ENCODE measurements around the gene CAMK1D. TPM values are rescaled to one million over a fixed set of nuclear protein-coding genes. Genes with fewer than 3 reads are reported as not detected.

CAMK1D gene
- total RNA-seq, 3 donors from 2014 or later = 4.4 to 17.3 (median 5.2) TPM

- no peak for DNase-seq (ENCODE audit: low spot score in 2 of 2)
- Histone ChIP-seq H3K4me1 (no peaks in the 10 kb centered on the region), H3K27me3 (no peaks in the 10 kb centered on the region), H3K9me3 (no peaks in the 10 kb centered on the region), H3K36me3 (no peaks in the 10 kb centered on the region), H3K27ac (no peak overlapping the region), H3K4me3 (no peak overlapping the region)
- intact Hi-C loops (cut with DNase I; ENCODE audit: low total_unique reads) = no loop called here
- no peak for TF ChIP-seq POLR2A (IDR thresholded peaks at IDR 0.05)
- TF ChIP-seq, protein P1, sequence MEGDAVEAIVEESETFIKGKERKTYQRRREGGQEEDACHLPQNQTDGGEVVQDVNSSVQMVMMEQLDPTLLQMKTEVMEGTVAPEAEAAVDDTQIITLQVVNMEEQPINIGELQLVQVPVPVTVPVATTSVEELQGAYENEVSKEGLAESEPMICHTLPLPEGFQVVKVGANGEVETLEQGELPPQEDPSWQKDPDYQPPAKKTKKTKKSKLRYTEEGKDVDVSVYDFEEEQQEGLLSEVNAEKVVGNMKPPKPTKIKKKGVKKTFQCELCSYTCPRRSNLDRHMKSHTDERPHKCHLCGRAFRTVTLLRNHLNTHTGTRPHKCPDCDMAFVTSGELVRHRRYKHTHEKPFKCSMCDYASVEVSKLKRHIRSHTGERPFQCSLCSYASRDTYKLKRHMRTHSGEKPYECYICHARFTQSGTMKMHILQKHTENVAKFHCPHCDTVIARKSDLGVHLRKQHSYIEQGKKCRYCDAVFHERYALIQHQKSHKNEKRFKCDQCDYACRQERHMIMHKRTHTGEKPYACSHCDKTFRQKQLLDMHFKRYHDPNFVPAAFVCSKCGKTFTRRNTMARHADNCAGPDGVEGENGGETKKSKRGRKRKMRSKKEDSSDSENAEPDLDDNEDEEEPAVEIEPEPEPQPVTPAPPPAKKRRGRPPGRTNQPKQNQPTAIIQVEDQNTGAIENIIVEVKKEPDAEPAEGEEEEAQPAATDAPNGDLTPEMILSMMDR (IDR thresholded peaks at IDR 0.05) = no peak
- TF ChIP-seq POLR2AphosphoS5 (IDR thresholded peaks at IDR 0.05) = no peak
Measured at GRCh38 chr10:12376211-12376610, 26.9 kb downstream of the CAMK1D start.

DNA sequence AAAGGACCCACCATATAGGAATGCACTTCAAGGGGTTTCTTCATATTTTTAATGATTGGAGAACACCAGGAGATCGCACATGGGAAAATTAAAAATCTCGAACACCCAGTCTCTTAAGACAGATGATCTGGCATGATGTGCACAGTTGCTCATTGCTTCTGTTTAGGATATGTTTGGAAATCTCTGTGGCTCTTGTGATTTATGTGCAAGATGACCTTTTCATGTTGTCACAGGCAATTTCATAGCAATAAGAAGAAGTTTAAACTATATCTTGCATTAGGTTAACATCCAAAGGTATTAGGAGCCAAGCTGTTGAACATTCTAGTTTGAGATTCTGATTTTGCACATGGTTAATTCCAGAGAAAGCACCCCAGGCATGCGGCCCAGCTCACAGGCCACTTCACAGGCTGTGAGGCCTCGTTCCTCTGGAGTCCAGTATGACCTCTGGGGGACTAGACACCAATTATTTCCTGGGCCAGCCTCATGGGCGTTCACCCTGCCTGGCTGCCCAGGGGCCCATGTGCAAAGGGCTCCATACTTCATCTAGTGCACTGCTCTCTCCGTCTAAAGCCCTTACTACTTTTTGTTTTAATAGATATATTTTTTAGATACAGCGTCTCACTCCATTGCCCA, 28.4 kb downstream of the CAMK1D start:
- H3K27me3 ChIP-seq = no peaks in the 10 kb centered on the region
- DNase-seq (ENCODE audit: low spot score in 2 of 2) = no peak
- no peak overlapping the region for H3K4me3 ChIP-seq
- no peaks in the 10 kb centered on the region for H3K9me3 ChIP-seq
- TF ChIP-seq, protein P1 (IDR thresholded peaks at IDR 0.05) = no peak
- TF ChIP-seq POLR2A (IDR thresholded peaks at IDR 0.05) = no peak
- H3K27ac ChIP-seq = no peak overlapping the region
- H3K4me1 ChIP-seq = no peaks in the 10 kb centered on the region
- intact Hi-C loops (cut with DNase I; ENCODE audit: low total_unique reads) = no loop called here
- no peaks in the 10 kb centered on the region for H3K36me3 ChIP-seq

DNA sequence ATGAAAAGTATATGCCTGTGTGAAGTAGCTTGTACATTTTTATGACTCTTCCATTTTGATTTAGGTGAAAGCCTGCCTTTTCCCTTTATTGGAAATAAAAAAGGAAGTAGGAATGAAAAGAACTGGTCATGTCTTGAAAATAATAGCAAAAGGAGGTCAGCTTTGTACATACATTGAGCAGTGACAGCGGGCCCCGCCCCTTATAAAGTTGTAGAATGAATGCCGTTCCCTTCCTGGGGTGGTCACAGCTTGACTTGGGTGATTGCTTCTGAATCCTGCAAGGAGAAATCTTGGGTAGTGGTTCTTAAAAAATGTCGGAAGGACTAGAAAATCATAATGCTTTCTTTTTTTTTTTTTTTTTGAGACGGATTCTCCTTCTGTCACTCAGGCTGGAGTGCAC, 31.7 kb downstream of the CAMK1D start:
- no peaks in the 10 kb centered on the region for H3K36me3 ChIP-seq
- H3K27ac ChIP-seq = no peak overlapping the region
- no peaks in the 10 kb centered on the region for H3K4me1 ChIP-seq
- intact Hi-C loops (cut with DNase I; ENCODE audit: low total_unique reads) = no loop called here
- no peak for DNase-seq (ENCODE audit: low spot score in 2 of 2)
- peaks cover 0 to 5% of the 10 kb centered on the region in 2 donors for H3K9me3 ChIP-seq
- H3K4me3 ChIP-seq = no peak overlapping the region
- H3K27me3 ChIP-seq = no peaks in the 10 kb centered on the region
- TF ChIP-seq, protein P1 (IDR thresholded peaks at IDR 0.05) = no peak
- TF ChIP-seq POLR2AphosphoS5 (IDR thresholded peaks at IDR 0.05) (no peak), POLR2A (IDR thresholded peaks at IDR 0.05) (no peak)

- intact Hi-C loops (cut with DNase I; ENCODE audit: low total_unique reads) = no loop called here
- peaks cover 0 to 5% of the 10 kb centered on the region in 2 donors for H3K9me3 ChIP-seq
- no peak overlapping the region for H3K27ac ChIP-seq
- H3K27me3 ChIP-seq = no peaks in the 10 kb centered on the region
- no peaks in the 10 kb centered on the region for H3K36me3 ChIP-seq
- no peaks in the 10 kb centered on the region for H3K4me1 ChIP-seq
- no peak overlapping the region for H3K4me3 ChIP-seq
- no peak for DNase-seq (ENCODE audit: low spot score in 2 of 2)
- TF ChIP-seq, protein P1 (IDR thresholded peaks at IDR 0.05) = no peak
- TF ChIP-seq POLR2AphosphoS5 (IDR thresholded peaks at IDR 0.05) = no peak
- TF ChIP-seq POLR2A (IDR thresholded peaks at IDR 0.05) = no peak
Measured at GRCh38 chr10:12381536-12382156, 32.3 kb downstream of the CAMK1D start.

DNA sequence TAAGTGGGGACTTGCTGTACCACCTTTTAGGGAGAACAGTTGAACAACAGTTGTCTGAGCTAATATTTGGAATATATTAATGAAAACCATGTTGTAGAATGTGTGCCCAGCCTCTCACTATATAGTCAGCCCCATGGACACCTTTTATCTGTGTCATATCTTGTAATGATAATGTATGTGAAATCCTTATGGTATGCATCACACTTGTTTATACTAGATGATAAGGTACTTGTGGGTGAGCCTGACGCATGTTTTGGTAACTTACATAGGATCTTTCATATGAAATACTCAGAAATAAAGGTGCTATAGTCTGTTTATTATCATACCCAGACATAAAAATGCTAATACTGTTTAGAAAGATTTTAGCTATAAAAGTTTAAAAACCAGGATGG, 32.8 kb downstream of the CAMK1D start:
- Histone ChIP-seq H3K27me3 (no peaks in the 10 kb centered on the region), H3K4me1 (no peaks in the 10 kb centered on the region), H3K27ac (no peak overlapping the region), H3K9me3 (peaks cover 0 to 5% of the 10 kb centered on the region in 2 donors), H3K4me3 (no peak overlapping the region), H3K36me3 (no peaks in the 10 kb centered on the region)
- TF ChIP-seq POLR2A (IDR thresholded peaks at IDR 0.05) = no peak
- TF ChIP-seq, protein P1 (IDR thresholded peaks at IDR 0.05) = no peak
- no peak for TF ChIP-seq POLR2AphosphoS5 (IDR thresholded peaks at IDR 0.05)
- DNase-seq (ENCODE audit: low spot score in 2 of 2) = no peak
- intact Hi-C loops (cut with DNase I; ENCODE audit: low total_unique reads) = no loop called here

Measured in breast epithelium (tissue), 4 donors.